Measurements from ENCODE around the gene ANO8.

The ANO8 gene

GRCh38 chr19:17309198-17309964 is 25.3 kb downstream of the ANO8 start, which contains the start of gene DDA1:
TSS of gene DDA1 (plus strand) at chr19:17309563. CDS start at chr19:17309655, 92 bp downstream.
- Histone ChIP-seq H3K36me3 (ENCODE audit: insufficient read depth, low read length) (peaks cover 4% of the 10 kb centered on the region; the same call in 1 of the 2 replicates), H3K4me3 (peak within 1 kb of the TSS; percentile 85), H3K27ac (no peak within 1 kb of the TSS), H3K9ac (ENCODE audit: insufficient read length) (peak within 1 kb of the TSS; percentile 87), H3K9me3 (ENCODE audit: low read depth, low read length) (no peaks in the 10 kb centered on the region)
- peak; percentile 100 for DNase-seq (ENCODE audit: low read depth, low spot score)
- TF ChIP-seq EZH2 (IDR thresholded peaks at IDR 0.05): no peak
- no peak for TF ChIP-seq FOXP2 (optimal IDR thresholded peaks at IDR 0.05; ENCODE audit: control extremely low read depth, extremely low read length, insufficient read depth)
- TF ChIP-seq POLR2AphosphoS5 (IDR thresholded peaks at IDR 0.05; ENCODE audit: borderline replicate concordance, low read depth, low read length): peak; percentile 76

GRCh38 chr19:17307876-17308377 is 26.7 kb downstream of the ANO8 start:
- no peak overlapping the region for H3K27ac ChIP-seq
- no peak for TF ChIP-seq FOXP2 (optimal IDR thresholded peaks at IDR 0.05; ENCODE audit: control extremely low read depth, extremely low read length, insufficient read depth)
- TF ChIP-seq POLR2AphosphoS5 (IDR thresholded peaks at IDR 0.05; ENCODE audit: borderline replicate concordance, low read depth, low read length): no peak
- TF ChIP-seq EZH2 (IDR thresholded peaks at IDR 0.05): no peak
- H3K9ac ChIP-seq (ENCODE audit: insufficient read length): no peak overlapping the region
- DNase-seq (ENCODE audit: low read depth, low spot score): no peak
- H3K36me3 ChIP-seq (ENCODE audit: insufficient read depth, low read length): no peaks in the 10 kb centered on the region; the same call in 1 of the 2 replicates
- no peak overlapping the region for H3K4me3 ChIP-seq
- H3K9me3 ChIP-seq (ENCODE audit: low read depth, low read length): no peaks in the 10 kb centered on the region

DNA sequence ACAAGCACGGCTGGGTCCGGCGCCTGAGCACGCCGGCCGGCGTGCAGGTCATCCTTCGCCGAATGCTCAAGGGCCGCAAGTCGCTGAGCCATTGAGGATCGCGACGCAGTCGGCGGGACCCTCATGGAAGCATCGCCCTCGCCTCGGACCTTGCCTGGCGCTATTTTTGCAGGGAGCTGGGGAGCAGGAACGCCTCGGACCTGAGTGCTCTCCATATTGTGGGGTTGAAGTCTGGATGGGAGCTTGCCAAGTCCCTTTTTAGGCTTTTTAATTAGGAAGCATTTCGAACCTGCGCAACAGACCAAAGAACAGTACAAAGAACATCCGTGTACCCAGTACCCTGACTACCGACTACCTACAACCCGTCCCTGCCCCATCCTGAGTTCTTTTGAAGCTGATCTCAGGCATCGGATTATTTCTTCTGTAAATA is 28.4 kb downstream of the ANO8 start:
- TF ChIP-seq EZH2 (IDR thresholded peaks at IDR 0.05): no peak
- Histone ChIP-seq H3K9ac (ENCODE audit: insufficient read length) (peak overlapping the region; percentile 88), H3K36me3 (ENCODE audit: insufficient read depth, low read length) (no peaks in the 10 kb centered on the region), H3K4me3 (peak overlapping the region; percentile 95), H3K27ac (peak overlapping the region; percentile 63; the same call in 1 of the 2 replicates), H3K9me3 (ENCODE audit: low read depth, low read length) (no peaks in the 10 kb centered on the region)
- DNase-seq (ENCODE audit: low read depth, low spot score): no peak

DNA sequence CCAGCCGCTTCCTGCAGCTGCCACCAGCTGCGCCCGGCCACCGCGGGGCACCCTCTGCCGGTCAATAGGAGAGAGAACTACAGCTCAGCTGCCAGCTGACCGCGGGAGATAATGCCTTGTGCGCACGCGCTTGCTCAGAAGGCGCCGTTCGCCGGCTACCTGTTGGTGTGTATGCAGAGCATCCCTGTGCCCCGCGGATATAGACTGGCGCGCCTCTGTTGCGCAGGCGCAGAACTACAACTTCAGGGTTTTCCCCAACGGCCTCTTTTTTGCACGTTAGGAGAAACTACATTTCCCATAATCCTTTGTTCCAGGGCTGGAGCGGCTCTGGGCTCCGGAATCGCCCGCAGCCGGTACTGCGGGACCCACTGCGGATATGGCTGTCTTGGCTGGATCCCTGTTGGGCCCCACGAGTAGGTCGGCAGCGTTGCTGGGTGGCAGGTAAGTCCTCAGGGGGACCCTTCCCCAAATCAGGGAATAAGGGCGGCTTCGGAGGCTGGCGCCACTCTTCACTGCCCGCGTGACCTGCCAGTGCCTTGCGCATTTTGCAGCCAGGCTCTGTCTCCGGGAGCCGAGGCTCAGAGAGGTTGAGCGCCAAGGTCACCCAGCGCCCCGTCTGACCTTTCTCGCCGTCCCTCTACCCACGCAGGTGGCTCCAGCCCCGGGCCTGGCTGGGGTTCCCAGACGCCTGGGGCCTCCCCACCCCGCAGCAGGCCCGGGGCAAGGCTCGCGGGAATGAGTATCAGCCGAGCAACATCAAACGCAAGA is 29.0 kb downstream of the ANO8 start, which contains the start of gene MRPL34:
Gene MRPL34 (plus strand): TSS at position 356 of the 768 bp plus-strand sequence. CDS start 21 bp downstream, at position 377.
- Histone ChIP-seq H3K9ac (ENCODE audit: insufficient read length) (peak within 1 kb of the TSS; percentile 88), H3K9me3 (ENCODE audit: low read depth, low read length) (no peaks in the 10 kb centered on the region), H3K27ac (peak within 1 kb of the TSS; percentile 63), H3K4me3 (peak within 1 kb of the TSS; percentile 95), H3K36me3 (ENCODE audit: insufficient read depth, low read length) (no peaks in the 10 kb centered on the region)
- peak; percentile 86 for DNase-seq (ENCODE audit: low read depth, low spot score)
- TF ChIP-seq POLR2AphosphoS5 (IDR thresholded peaks at IDR 0.05; ENCODE audit: borderline replicate concordance, low read depth, low read length): peak; percentile 70
- no peak for TF ChIP-seq EZH2 (IDR thresholded peaks at IDR 0.05)
- no peak for TF ChIP-seq FOXP2 (optimal IDR thresholded peaks at IDR 0.05; ENCODE audit: control extremely low read depth, extremely low read length, insufficient read depth)

- peak overlapping the region; percentile 30; the same call in 1 of the 2 replicates for H3K27ac ChIP-seq
- no peak for TF ChIP-seq EZH2 (IDR thresholded peaks at IDR 0.05)
- no peak for TF ChIP-seq POLR2AphosphoS5 (IDR thresholded peaks at IDR 0.05; ENCODE audit: borderline replicate concordance, low read depth, low read length)
- TF ChIP-seq FOXP2 (optimal IDR thresholded peaks at IDR 0.05; ENCODE audit: control extremely low read depth, extremely low read length, insufficient read depth): no peak
- DNase-seq (ENCODE audit: low read depth, low spot score): no peak
- H3K9me3 ChIP-seq (ENCODE audit: low read depth, low read length): no peaks in the 10 kb centered on the region
- H3K36me3 ChIP-seq (ENCODE audit: insufficient read depth, low read length): no peaks in the 10 kb centered on the region
- H3K9ac ChIP-seq (ENCODE audit: insufficient read length): no peak overlapping the region
- H3K4me3 ChIP-seq: peak overlapping the region; percentile 95
Measured at GRCh38 chr19:17305216-17305516, 29.5 kb downstream of the ANO8 start.

GRCh38 chr19:17304386-17305215 is 30.1 kb downstream of the ANO8 start:
- H3K27ac ChIP-seq: peak overlapping the region; percentile 30; the same call in 1 of the 2 replicates
- H3K4me3 ChIP-seq: peak overlapping the region; percentile 95
- no peak for DNase-seq (ENCODE audit: low read depth, low spot score)
- H3K9me3 ChIP-seq (ENCODE audit: low read depth, low read length): no peaks in the 10 kb centered on the region
- H3K36me3 ChIP-seq (ENCODE audit: insufficient read depth, low read length): no peaks in the 10 kb centered on the region
- H3K9ac ChIP-seq (ENCODE audit: insufficient read length): no peak overlapping the region
- TF ChIP-seq EZH2 (IDR thresholded peaks at IDR 0.05): no peak
- no peak for TF ChIP-seq POLR2AphosphoS5 (IDR thresholded peaks at IDR 0.05; ENCODE audit: borderline replicate concordance, low read depth, low read length)
- TF ChIP-seq FOXP2 (optimal IDR thresholded peaks at IDR 0.05; ENCODE audit: control extremely low read depth, extremely low read length, insufficient read depth): no peak

- Histone ChIP-seq H3K9ac (ENCODE audit: insufficient read length) (no peak overlapping the region), H3K27ac (no peak overlapping the region), H3K36me3 (ENCODE audit: insufficient read depth, low read length) (peaks cover 2% of the 10 kb centered on the region; the same call in 1 of the 2 replicates), H3K9me3 (ENCODE audit: low read depth, low read length) (no peaks in the 10 kb centered on the region), H3K4me3 (peak overlapping the region; percentile 95)
- TF ChIP-seq EZH2 (IDR thresholded peaks at IDR 0.05) (no peak), FOXP2 (optimal IDR thresholded peaks at IDR 0.05; ENCODE audit: control extremely low read depth, extremely low read length, insufficient read depth) (no peak), POLR2AphosphoS5 (IDR thresholded peaks at IDR 0.05; ENCODE audit: borderline replicate concordance, low read depth, low read length) (no peak)
- no peak for DNase-seq (ENCODE audit: low read depth, low spot score)
Measured at GRCh38 chr19:17303940-17304267, 30.8 kb downstream of the ANO8 start.
